ENCODE measurements around the gene SAFB.

GRCh38 chr19:5605362-5605761, 17.5 kb upstream of the SAFB start:
- TF ChIP-seq CTCF (IDR thresholded peaks at IDR 0.05; ENCODE audit: poor library complexity): no peak
- TF ChIP-seq EZH2 (IDR thresholded peaks at IDR 0.05; ENCODE audit: borderline replicate concordance): no peak
- no peak for TF ChIP-seq EZH2phosphoT487 (IDR thresholded peaks at IDR 0.05; ENCODE audit: low read depth, severe bottlenecking, unreplicated experiment)
